GM19467 (cell line): ENCODE data around the gene ANP32A.

ENCODE experiments used
- ATAC-seq: cut with Tn5 transposase; IDR thresholded peaks from one replicate; pipeline ENCODE4 v1.9.1; 2021; ENCODE audit warnings: mild to moderate bottlenecking, moderate library complexity; ENCODE audit not compliant: unreplicated experiment

The ANP32A gene

DNA sequence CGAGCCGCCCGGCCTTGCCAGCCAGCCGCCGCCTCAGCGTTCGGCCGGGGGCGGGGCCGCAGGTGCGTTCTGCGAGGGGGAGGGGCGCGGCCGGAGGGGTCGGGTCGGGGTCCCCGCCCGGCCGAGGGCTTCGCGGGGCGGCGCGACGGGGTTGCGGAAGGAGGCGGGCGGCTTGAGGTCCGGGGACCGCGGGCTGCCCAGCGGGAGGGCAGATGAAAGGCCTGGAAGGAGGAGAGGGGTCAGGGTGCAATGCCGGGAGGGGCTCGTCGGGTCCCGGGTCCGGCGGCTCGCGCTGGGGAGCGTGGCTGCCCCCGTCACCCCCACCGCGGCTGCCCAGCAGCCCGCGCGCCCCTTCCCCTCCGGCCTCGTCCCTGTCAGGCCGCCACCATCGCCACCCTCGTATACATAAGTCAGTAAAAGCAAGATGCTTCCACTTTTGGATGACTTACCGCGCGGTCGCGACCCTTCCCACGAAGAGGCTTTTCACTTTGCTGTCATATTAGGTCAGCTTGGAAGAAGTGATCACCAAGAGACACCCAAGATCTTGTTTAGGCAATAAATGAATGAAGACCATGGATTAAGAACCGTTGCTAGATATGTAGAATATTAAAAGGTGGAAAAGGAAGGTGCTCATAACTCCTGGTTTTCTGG, 620 bp upstream of the ANP32A start:
- no peak for ATAC-seq

DNA sequence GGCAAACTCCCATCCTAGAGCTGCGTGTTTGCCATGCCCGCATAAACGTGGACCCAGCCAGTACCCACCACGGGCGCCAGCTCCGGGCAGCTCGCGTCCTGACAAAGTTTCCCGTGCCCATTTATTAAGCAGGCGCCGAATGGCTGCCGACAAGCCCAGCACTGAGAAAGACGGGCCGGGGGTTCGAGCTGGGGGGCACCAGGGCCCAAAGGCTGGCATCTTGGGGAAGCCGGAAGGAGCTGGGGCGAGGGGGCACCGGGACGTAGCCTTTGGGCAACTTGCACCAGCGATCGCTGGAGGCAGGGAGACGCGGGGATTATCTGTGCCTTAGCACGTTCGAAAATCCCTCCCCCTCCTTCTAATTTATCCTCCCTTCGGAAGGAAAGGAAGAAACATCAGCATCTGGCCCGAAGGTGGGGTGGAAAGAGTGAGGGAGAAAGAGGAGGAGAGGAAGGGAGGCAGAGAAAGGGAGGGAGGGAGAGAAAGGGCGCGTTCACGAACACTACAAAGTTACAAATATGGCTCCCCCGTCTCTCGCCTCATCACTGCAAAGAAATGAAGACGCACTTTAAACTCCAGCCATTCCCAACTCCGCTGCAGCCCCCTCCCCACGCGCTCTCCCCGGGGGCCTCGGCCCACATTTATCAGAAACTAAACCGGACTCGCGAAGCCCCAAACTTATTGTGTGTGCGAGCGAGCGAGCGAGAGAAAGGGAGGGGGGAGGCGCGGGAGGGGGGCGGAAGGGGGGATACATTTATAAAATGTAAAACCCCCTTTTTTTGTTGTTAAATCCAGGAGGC, 1.0 kb downstream of the ANP32A start:
- no peak for ATAC-seq

DNA sequence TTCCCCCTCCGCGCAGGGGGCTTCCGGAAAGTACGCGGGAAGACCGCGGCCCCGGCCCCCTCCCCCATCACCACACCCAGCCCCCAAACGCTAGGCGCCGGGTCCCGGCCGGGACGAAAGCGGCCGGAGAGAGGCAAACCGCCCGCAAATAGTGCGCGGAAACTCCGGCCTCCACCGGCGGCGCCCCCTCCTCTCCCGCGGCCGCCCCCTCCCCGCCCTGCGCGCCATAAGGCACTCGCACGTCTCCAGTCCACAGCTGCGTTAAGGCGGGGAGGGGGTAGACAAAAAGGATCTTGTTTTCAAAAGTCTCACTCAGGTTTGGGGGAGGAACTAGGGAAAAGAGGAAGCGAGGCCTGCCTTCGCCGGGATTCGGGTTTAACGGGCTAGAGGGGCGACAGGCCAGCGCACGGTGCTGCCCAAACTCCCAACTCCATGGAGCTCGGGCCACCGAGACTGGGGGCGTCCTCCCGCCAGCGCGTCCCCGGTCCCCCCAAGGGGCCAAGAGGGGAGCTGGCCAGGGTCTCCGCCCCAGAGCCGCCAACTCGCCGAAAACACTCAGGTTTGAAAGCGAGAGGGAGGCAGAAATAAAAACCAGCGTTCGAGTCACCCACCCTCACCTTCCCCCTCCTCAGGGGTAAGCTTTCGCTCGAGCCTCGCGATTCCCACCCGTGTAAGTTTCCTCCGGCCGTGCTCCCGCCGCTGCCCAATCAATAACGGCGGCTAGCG, 1.8 kb downstream of the ANP32A start:
- no peak for ATAC-seq

DNA sequence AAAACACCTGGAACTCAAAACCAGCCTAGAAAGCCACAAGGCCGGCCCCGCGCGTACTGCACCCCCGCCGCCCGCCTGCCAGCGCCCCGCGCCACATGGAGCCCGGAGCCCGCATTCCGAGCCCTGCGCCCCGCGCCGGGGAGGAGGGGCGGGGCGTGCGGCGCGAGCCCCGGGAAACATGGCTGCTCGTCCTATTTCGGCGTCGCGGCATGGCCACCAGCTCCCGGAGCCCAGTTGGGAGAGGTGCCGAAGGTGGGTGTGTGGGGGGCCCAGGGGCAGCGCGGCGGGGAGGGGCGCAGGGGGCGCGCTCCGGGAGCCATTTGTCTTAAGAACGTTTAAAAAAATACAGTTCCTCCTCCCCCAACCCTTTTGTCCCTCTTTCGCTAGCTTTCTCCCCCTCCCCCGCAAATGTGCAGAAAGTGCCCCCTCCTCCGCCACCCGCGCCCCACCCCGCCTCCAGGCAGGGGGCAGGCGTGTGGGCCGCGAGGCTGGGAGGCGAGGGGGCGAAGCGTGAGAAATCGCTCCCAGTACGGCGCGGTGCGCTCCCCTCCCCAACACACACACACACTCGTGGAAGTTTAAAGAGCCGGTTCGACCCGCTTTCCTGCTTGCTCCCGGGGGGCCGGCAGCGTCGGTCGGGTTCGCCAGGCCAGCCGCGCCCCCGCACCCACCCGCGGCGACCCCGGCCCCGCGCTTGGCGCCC, 2.5 kb downstream of the ANP32A start:
- ATAC-seq: no peak

DNA sequence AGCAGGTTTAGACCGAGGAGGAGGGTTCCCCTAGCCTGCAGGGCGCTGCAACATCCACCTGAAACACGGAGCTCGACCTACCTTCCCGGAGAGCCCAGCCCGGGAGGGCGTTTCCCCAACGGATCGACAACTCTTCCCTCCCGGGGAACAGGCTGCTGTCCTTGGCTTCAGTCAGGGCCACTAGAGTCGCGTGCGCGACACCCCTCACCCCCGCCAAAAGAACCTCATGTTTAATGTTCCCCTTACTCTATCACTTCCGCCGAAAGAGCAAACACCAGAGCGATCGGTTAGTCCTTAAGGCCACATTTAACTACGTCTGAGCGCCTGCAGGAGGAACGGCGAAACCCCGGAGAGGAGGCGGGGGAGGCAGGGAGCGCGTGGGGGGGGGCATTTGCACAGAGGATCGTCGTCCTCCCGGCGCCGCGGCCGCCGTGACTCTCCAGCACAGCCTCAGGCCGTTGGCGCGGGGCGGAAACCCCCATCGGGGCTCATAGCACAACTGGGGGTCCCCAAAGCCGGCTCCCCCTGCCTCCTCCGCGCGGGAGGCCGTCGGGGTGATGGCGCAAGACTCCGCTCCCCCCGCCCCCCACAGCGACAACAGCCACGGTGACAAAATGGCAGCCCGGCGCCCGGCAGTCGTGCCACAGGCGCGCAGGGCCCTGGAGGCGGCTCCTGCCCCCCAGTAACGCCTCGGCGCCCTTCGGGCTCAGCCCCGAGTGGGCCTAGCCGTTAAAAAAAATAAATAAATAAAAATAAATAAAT, 3.2 kb downstream of the ANP32A start:
- no peak for ATAC-seq

DNA sequence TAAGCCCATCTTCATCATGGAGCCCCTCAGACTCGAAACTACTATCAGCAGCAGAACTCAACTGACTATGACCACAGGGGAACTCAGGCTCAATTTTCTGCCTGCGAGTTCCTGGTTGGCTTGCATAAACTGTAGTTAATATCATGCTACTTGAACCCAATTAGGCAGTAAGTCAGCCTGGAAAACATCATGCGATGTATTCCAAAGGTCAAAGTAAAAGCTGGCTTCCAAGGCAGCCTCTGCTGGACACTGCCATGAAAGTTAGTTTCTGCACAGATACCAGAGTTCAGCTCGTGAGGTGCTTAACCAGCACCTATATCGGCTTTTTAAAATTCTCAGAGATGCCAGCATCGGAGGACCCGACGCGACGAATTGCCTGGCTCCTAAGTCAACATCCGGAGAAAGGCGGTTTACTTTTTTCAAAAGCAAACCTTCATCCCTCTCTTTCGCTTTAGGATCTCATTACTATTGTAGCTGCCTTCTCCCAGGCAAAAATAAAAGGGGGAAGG, 3.8 kb downstream of the ANP32A start:
- no peak for ATAC-seq

DNA sequence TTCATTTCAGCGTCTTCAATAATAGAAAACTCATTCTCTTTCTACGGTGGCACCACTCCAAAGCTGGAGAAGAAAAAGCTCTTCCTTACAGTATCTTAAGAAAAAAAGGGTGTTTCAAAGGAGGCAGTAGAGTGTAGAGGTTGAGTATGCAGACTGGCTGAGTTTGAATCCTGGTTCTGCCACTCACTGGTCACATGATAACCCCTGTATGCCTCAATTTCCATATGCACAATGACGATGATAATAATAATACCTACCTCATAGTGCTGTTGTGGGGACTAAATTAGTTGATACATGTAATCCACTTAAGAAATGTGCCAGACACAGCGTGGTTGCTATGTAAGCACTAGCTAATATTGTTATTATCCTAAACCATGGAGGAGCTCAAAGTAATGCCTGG, 4.5 kb downstream of the ANP32A start:
- ATAC-seq: no peak

DNA sequence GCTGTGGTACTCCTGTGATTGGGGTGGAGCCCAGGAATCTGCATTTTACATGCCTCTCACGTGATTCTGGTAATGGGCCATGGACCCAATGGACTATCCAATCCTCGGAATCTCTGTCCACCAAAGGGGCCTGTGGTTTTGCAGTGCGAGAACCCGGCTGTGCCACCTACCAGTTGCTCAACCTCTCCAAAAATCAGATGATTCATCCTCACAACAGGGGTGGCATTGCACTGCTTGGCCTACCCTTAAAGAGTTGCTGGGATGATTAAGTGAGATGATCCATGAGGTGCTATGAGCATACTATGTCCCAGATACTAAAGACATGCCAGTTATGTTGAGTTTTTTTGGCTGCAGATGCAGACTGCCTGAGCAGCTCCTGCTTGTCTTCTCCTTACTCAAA, 5.1 kb downstream of the ANP32A start:
- ATAC-seq: no peak

DNA sequence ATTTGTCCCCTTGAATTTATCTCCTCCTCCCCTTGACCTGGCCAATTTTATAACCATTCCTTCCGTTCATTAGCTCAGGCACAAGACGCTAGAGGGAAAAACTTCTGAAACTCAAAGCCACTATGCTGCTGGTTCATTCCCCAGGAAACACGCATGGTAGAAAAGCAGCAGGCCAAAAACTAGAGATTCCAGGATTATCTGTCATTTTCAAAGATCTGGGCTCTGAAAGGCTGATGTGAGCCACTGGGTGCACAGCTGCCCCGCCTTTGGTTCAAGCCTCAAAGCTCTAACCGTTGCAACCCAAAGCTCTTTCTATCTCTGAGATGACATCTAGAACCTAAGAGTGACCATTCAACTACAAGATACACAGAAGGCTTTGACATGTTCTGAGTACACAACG, 6.1 kb downstream of the ANP32A start:
- no peak for ATAC-seq

DNA sequence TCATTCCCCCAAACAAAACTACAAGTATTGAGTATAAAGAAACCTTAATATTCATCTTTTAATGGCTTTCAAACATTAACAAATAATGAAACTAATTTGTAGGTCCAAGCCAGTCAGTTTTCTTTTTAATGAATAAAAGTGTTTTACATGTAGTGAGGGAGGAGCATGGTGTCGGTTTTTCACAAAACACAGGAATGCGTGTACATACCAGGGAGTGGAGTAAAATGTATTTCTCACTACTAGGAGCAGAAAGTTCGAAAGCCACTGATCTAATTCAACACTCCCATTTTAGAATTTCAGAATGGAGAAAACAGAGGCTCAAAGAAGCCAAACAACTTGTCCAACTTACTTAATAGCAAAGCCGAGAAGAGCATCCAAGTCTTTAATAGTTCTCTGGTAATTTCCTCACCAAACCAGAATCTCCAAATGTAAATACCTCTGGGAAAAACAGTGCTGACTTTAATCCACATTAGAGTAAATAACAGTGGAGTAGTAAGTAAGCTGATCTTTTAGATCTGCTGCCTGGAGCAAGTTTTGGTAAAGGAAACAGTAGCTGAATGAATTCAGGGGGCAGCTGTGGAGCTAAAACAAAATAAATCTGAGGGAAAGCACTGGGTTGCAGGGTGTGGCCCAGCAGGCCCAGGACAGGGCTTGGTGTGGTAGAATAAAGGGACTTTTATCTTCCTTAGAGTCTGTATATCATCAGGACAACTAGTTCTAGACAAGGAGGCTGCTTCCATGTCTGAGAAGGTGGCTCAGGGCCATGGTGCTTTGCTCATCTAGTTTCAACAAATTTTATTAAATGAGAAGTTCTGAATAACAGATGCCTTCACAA, 7.9 kb downstream of the ANP32A start:
- no peak for ATAC-seq

DNA sequence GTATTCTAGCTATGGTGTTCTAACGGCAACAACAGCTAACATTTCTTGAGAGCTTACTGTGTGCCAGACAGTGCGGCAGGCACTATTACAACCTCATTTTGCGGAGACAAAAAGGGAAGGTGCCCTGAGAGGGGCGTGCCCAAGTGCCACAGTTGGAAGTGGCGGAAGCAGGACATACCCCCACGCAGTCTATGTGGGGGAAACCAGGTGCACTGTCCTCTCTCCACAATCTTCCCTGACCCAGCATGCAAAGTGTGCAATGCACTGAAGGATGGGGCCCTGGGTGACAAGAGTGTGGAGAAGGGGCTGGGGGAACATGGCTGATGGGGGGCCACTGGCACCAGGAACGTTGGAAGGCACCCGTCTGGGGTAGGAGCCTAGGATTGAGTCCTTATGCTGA, 8.6 kb downstream of the ANP32A start:
- no peak for ATAC-seq

DNA sequence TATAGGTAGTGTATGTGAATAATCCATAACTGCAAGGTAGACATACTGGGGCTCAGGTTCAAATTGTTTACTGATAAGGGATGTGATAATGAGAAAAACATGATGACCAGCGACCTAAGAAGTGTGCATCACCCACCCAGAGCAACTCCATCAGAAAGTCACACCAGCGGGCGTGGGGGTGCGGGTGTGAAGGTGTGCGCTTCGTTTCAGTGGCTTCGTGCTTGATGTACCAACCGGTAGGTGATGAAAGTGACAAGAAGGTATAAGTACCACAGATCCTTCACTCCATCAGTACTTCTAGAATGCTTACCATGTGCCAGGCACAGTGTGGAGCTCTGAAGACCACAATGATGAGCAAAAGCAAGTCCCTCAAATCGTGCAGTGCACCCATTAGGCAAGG, 11.2 kb downstream of the ANP32A start:
- ATAC-seq: no peak

DNA sequence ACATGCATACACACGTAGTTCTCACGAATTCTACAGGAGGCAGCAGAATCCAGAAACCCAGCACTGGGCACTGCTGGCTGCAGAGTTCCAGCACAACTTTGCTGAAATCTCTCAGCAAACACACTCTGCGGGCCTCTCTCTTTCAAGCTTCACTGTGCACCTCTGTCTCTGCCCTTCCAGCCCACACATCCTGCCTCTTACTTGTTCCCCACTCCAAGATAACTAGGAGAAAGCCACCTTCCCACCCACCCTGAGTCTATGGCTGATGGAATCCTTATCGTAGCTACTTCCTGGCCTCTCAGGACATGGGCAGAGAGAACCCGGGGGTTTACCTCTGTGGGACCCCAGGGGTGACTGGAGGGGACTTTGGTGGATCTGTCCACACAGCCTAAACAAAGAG, 11.9 kb downstream of the ANP32A start:
- ATAC-seq: no peak

DNA sequence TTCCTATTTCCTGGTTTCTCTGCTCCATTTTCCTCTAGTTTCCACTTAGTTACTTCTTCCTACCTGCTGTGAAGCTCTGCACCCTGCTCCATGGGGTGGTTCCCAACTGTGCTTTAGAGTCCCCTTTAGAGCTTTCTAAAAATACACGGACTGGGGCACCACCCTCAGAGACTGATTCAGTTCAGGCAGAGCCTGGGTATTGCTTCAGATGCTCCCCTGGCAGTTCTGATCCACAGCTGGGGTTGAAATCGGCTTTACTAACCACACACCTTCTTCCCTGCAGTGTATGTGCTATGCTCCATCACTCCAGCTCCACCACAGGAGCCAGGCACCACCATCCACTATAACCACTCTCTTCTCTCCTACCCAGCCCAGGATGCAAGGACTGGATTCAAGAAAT, 12.6 kb downstream of the ANP32A start:
- ATAC-seq: no peak

DNA sequence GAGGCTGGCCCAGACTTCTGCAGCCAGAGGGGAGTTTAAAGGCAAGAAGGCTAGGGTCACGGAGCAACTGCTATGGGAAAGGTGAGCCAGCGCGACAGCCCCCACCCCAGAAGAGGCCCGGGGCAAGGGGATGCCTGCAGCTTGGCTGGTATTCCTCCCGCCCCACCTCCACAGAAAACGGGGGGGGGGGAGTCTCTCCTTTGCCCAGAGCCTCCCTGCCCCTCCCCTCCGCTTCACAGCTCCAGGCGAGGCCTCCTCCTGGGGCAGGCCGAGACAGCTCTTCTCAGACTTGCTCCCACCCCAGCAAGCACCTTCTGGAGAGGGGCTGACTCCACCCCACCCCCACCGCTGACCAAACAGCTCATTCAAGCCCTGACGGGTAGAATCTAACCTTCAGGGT, 13.4 kb downstream of the ANP32A start:
- ATAC-seq: no peak

DNA sequence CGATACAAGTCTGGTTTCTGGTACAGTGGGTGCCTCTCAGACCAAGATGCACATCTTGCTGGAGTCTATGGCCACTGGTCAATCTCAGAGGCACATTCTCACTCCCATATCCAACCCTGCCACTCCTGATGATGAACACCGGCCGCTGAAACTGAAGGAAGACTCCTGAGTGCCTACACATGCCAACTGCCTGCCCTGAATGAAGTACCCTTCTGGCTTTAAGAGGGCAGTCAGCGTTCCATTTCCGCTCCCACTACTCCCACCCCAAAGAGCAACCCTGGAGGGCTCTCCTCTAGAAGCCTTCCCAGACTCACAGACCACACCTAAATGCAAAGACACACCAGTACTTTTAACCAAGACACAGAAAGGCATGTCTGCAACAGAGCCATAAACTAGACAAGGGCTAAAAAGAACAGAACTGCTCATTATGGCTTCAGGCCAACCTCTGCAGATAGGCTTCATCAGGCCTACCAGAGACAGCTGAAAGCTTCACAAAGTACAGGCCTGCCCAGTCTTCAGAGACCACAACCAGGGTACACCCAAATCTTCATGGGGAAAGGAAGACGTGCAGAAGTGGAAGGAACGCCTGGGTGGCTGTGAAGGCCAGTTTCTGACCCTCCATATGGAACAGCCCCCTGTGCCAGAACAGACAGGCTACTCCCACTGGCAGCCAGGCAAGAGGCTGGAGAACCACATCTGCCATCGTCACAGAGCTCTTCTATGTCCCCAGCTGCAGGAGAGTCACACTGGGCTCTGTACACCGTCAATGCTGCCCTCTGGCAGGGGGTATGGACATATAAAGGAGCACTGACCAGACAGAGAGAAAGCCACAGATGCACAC, 14.3 kb downstream of the ANP32A start:
- ATAC-seq: no peak

DNA sequence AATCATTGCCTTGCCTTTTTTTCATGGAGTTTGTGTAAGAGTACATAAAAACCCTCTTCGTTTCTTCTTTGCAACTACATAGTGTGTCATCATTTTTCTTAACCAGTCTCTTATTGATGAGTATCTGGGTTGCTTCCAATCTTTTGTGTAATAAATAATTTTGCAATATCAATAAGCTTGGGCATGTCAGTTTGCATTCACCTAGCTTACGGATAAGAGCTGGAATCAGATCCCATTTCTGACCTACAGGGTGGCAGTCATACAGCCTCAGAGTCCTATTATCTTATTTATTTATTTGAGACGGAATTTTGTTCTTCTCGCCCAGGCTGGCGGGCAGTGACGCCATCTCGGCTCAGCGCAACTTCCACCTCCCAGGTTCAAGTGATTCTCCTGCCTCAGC, 18.3 kb downstream of the ANP32A start:
- ATAC-seq: no peak

DNA sequence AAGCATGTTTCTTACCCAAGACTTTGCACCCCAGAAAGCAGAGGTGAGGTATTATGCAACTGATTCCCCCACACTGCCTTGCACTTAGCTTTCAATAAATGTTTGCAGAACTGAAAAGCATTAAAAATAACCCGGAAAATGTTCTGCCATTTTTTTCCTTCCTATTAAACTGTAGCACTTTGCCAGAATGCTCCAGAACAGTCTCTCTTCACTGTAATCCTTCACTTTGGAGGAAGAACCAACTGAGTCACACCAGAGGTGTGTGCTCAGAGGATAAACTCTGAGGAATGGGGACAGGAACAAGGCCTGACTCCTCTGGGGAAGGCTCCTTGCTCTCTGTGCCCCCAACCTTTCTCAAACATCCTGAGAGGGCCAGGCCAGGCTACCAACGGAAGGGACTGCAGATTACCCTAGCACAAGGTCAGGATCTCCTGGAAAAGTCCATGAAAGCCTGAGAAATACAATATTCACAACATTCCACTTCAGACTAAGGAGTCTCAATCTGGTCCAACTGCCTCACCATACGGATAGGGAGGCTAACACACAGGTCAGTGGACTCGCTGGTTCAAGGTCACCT, 19.0 kb downstream of the ANP32A start:
- ATAC-seq: no peak
